CD1c-positive myeloid dendritic cell (primary cell): ENCODE results near the gene TTC22.

Experiments
- DNase-seq: peaks from one replicate; pipeline ENCODE4 v3.0.0-alpha.2; 2016; ENCODE audit errors: extremely low spot score

The TTC22 gene

DNA sequence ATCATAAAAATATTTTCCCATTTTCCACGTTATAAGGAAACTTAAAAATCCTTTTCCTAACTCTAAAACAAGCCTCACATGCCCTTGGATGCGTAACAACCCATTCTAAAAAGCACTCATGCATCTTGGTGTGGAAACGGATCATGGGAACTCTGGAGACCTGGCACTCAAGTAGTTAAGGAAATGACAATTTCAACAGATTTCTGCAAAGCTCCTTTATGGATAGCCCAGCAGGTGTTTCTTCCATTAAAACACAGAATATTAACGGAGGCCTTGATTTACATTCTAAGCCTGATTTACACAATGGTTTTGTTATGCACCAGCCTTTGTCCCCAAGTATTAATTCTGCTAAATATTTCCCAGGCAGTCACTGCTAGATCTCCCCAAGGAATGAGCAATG lies 49.7 kb downstream of the TTC22 start:
- DNase-seq = no peak

DNA sequence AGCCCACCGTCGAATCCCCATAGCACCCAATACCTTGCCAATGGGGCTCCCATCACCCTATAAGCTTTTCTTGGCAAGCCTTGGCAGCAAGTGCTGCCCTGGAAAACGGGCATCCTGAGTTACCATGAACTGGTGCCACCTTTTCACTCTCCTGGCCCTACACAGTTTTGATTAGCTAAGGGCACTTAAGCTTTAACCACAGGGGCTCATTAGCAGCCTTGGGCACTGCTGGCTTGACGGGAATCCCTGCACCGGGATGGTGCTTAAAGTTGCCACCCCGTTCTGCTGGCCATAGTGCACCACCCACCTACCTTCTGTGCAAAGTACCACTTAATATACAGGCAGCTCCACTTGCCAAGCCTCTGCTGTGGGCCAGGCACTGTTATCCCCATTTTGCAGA lies 50.5 kb downstream of the TTC22 start:
- no peak for DNase-seq

DNA sequence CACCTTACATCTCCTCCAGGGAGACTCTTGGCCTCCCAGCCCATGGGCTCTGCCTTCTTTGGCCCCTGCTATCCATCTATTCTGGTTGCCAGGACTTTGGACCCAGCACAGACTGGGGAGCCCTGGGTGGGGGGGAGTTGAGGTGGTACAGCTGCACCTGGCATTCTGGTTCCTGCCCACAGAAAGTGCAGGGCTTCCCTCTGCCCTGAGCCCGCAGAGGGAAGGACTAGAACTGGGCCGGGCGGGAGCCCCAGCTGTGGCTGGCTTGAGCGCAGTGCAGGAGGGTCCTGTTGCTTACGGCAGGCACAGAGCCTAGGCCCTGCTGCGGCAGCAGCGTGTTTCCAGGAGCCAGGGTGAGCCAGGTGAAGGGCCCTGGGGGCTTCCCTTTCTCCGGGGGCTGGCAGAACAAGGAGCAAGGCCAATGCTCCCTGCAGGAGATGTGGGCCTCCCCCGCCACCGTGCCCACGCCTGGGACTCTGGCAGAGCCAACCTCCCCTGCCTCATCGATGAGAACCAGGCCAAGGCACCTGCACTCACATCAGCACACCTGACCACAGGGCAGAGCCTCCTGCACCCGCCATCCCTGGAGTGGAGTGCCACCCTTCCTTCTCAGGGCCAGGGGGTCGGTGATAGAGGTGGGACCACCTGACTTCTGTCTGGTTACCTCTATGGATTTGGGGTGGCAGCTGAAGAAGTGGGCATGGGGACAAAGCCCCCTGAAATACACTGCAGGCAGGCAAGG lies 52.9 kb downstream of the TTC22 start:
- DNase-seq = no peak

DNA sequence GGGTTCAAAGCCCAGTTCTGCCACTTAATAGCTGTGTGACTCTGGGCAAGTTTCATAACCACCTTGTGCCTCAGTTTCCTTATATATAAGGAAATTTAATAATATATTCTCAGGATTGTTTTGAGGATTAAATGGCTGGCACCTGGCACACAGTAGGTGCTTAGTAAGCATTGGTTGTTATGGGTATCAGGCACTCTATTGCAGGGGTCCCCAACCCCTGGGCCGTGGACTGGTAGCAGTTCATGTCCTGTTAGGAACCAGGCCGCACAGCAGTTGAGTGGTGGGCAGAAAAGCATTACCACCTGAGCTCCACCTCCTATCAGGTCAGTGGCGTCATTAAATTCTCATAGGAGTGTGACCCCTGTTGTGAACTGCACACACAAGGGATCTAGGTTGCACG lies 55.3 kb downstream of the TTC22 start:
- DNase-seq = no peak

DNA sequence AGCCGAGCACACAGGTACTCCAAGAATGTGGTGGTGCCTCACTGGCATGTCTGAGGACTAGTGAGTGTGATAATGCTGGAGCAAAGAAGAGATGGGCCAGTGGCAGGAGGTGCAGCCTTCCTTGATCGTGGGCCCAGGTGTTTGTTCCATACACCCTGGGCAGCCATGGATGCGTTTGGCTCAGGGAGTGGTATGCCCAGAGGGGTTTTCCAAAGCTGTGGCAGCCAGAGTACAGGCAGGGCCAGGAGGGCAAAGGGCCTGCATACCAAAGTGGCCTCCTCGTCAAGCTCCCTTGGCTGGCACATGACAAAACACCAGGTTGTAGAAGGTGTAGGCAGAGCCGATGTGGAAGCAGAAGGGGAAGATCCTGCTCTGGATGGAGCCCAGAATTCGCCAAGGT lies 55.8 kb downstream of the TTC22 start:
- no peak for DNase-seq

DNA sequence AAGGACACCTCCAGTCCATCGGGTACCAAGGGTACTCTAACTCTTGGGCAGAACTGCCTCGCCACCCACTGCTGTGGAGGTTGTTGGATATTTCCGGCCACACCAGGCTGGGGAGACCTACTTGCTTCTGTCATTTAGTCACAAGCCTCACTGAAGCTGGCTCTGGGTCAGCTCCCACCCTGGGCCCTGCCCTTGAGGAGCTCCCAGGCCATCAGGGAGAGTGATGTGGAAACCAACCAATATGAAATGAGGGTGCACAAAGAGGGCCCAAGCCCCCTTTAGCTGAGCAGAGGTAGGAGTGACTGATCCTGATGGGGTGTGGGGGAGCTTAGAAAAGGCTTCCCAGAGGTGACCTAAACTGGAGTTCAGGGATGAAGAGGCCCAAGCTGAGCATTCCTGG lies 56.4 kb downstream of the TTC22 start:
- DNase-seq = no peak

DNA sequence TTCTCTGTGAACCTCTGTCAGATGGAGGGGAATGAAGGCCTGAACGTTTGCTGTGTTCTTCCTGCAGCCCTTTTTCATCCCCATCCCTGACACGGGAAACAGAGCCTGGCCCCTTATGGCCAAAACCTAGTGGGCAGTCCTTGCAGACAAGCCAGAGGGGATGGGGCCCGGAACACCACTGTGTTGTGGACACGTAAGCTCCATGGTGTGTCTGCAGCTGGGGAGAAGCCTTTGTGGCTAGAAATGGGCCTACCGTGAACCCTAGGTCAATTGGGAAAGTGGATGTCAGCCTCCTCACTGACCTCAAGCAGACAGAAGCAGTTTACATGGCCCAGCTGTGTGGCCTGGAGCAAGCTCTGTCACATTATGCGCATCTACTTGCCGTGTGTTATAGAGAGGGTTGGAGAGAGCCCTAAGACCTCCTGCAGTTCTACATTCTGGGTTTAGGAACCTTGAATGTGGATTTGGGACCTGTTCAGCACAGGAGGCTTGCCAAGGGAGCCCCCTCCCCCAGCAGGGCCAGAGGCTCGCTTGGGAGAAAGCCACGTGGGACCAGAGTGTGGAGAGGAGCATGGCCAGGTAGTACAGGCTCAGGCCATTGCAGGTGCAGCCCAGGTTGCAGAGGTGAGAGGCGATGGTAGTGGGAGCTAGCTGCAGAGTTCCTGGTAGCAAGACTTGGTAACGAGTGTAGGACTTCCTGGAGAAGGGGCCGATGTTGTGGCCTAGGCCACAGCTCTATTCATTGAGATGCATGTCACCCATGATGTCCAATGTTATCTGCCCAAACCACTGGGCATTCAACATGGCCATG lies 57.5 kb downstream of the TTC22 start:
- DNase-seq = no peak

DNA sequence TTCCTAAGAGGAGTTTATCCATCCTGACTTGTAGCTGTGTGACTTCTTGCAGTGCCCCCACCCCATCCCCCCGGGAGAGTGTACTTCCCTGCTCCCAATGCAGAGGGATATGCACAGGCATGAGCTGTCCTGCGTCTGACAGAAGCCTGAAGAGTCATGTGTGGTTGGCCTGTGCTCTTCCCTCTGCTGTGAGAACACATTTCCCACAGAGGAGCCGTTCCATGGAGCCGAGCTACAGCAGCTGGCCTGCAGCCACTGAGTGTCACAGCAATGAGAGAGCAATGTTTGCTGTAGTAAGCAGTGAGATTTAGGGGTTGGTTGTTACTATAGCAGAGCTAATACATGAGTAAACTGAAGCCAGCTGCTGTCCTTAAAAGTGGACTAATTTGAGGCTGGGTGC lies 58.8 kb downstream of the TTC22 start:
- DNase-seq = no peak

DNA sequence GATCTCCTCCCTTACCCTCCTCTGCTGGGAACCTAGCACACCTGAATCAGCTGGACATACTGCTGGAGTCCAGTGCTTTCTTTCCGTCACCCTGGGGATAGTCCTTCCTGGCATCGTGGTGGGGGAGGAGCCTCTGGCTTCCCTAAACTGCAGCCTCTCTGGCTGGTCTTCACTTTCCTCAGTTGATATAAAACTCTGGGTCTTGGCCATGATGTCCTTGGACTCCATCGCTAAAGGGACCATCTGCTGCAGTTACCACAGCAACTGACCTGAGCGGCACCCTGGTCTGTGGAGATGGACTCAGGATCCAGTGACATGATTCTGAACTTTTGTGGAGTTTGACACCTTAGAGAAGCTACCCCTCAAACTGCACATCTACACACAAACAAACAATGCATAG lies 59.6 kb downstream of the TTC22 start:
- no peak for DNase-seq

DNA sequence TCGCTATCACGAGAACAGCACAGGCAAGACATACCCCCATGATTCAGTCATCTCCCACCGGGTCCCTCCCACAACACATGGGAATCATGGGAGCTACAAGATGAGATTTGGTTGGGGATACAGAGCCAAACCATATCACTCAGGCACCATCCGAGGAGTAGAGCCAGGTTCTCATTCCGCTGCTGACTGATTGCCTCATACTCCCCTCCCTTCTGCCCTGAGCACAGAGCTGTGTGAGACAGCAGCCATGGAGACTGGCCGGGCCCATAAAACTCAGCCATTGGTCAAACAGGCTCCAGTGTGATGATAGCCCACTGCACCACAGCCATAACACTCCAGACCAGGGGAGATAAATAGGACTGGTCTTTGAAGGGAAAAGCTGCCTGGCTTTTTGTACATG lies 62.9 kb downstream of the TTC22 start:
- DNase-seq = no peak

DNA sequence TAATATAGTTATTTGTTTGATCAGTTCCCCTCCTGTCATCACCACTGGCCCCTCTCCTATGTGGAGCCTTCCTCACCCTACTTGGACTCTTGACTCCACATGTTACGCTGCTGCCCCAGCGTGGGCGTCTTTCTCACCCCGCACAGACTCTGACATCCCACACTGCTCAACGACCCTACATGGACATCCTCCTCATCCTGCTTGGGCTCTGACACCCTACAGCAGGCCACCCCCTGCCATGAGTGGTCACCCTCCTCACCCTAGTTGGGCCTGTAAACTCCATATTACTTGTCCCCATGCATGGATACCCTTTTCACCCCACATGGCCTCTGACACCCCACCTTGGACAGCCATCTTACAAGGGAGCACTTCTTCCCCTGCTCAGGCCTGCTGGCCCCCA lies 64.4 kb downstream of the TTC22 start:
- DNase-seq = no peak
